ENCODE data around the gene TECTA. TPM values are rescaled to one million over a fixed set of nuclear protein-coding genes. Genes with fewer than 3 reads are reported as not detected.

The TECTA gene
- total RNA-seq, 1 experiment from 2014 or later: 0.37 TPM

DNA sequence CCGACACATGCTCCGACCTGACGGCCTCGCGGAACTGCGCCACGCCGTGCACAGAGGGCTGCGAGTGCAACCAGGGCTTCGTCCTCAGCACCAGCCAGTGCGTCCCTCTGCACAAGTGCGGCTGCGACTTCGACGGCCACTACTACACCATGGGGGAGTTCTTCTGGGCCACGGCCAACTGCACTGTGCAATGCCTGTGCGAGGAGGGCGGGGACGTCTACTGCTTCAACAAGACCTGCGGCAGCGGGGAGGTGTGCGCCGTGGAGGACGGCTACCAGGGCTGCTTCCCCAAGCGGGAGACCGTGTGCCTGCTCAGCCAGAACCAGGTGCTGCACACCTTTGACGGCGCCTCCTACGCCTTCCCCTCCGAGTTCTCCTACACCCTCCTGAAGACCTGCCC lies 26.8 kb downstream of the TECTA start:
- Mint-ChIP-seq H3K27me3 (ENCODE audit: low read depth) (no peaks in the 10 kb centered on the region), H3K4me1 (no peaks in the 10 kb centered on the region), H3K36me3 (peaks cover 9% of the 10 kb centered on the region), H3K9me3 (peaks cover 18% of the 10 kb centered on the region), H3K4me3 (no peak overlapping the region), H3K27ac (no peak overlapping the region)
- TF ChIP-seq CREB1 (CRISPR knock-in tag; IDR thresholded peaks at IDR 0.05): no peak
- TF ChIP-seq, protein P1, sequence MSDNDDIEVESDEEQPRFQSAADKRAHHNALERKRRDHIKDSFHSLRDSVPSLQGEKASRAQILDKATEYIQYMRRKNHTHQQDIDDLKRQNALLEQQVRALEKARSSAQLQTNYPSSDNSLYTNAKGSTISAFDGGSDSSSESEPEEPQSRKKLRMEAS (CRISPR knock-in tag; IDR thresholded peaks at IDR 0.05): peak; percentile 57; the same call in 1 of the 2 replicates
- CTCF ChIA-PET: interaction anchor here (1.3 to 2.1 kb wide), 2 partner anchors 25 to 67 kb away, joined by 3 to 6 read pairs; no protein-coding TSS in a partner anchor
- no peak for ATAC-seq
- POLR2A ChIA-PET: no interaction called here
- DNase-seq (ENCODE audit: low spot score): no peak

DNA sequence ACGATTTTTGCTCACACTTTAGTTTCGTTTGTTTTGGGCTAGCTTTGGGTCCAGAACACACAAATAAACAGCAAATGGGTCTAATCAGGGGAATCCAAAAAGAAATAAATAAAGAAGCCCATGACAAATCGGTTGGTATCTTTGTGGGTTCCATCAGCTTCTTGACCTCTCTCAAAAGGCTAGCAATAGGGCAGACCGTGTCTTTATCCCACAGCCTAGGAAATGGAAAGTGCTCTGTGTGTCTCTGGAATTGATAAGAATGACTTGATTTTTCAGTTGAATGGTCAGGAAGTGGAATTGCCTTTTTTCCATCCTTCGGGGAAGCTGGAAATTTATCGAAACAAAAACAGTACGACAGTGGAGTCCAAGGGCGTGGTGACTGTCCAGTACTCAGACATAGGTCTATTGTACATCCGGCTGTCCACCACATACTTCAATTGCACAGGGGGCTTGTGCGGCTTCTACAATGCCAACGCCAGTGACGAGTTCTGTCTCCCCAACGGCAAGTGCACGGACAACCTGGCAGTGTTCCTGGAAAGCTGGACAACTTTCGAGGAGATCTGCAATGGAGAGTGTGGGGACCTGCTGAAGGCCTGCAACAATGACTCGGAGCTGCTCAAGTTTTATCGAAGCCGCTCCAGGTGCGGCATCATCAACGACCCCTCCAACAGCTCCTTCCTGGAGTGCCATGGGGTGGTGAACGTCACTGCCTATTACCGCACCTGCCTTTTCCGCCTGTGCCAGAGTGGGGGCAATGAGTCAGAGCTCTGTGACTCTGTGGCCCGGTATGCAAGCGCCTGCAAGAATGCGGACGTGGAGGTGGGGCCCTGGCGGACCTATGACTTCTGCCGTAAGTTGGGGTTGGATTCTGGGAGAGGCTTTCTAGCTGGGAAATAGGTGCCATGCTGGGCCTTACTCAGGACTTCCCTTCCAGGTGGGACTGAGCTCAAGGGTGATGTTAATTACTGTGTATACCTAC lies 28.6 kb downstream of the TECTA start:
- H3K27ac Mint-ChIP-seq: no peak overlapping the region
- ChIA-PET CTCF (interaction anchor here (0.6 to 2.1 kb wide), 3 partner anchors 10 to 471 kb away, joined by 3 to 6 read pairs (median 5); no protein-coding TSS in a partner anchor), POLR2A (no interaction called here)
- DNase-seq (ENCODE audit: low spot score) (no peak), ATAC-seq (no peak)
- no peaks in the 10 kb centered on the region for H3K27me3 Mint-ChIP-seq (ENCODE audit: low read depth)
- H3K4me3 Mint-ChIP-seq: no peak overlapping the region
- TF ChIP-seq ZBTB21 (CRISPR knock-in tag; IDR thresholded peaks at IDR 0.05; ENCODE audit: borderline replicate concordance): no peak
- TF ChIP-seq, protein P2, sequence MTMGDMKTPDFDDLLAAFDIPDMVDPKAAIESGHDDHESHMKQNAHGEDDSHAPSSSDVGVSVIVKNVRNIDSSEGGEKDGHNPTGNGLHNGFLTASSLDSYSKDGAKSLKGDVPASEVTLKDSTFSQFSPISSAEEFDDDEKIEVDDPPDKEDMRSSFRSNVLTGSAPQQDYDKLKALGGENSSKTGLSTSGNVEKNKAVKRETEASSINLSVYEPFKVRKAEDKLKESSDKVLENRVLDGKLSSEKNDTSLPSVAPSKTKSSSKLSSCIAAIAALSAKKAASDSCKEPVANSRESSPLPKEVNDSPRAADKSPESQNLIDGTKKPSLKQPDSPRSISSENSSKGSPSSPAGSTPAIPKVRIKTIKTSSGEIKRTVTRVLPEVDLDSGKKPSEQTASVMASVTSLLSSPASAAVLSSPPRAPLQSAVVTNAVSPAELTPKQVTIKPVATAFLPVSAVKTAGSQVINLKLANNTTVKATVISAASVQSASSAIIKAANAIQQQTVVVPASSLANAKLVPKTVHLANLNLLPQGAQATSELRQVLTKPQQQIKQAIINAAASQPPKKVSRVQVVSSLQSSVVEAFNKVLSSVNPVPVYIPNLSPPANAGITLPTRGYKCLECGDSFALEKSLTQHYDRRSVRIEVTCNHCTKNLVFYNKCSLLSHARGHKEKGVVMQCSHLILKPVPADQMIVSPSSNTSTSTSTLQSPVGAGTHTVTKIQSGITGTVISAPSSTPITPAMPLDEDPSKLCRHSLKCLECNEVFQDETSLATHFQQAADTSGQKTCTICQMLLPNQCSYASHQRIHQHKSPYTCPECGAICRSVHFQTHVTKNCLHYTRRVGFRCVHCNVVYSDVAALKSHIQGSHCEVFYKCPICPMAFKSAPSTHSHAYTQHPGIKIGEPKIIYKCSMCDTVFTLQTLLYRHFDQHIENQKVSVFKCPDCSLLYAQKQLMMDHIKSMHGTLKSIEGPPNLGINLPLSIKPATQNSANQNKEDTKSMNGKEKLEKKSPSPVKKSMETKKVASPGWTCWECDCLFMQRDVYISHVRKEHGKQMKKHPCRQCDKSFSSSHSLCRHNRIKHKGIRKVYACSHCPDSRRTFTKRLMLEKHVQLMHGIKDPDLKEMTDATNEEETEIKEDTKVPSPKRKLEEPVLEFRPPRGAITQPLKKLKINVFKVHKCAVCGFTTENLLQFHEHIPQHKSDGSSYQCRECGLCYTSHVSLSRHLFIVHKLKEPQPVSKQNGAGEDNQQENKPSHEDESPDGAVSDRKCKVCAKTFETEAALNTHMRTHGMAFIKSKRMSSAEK (CRISPR knock-in tag; IDR thresholded peaks at IDR 0.05; ENCODE audit: borderline replicate concordance): no peak
- no peak for TF ChIP-seq NFE2L1 (CRISPR knock-in tag; IDR thresholded peaks at IDR 0.05)
- TF ChIP-seq, protein P3, sequence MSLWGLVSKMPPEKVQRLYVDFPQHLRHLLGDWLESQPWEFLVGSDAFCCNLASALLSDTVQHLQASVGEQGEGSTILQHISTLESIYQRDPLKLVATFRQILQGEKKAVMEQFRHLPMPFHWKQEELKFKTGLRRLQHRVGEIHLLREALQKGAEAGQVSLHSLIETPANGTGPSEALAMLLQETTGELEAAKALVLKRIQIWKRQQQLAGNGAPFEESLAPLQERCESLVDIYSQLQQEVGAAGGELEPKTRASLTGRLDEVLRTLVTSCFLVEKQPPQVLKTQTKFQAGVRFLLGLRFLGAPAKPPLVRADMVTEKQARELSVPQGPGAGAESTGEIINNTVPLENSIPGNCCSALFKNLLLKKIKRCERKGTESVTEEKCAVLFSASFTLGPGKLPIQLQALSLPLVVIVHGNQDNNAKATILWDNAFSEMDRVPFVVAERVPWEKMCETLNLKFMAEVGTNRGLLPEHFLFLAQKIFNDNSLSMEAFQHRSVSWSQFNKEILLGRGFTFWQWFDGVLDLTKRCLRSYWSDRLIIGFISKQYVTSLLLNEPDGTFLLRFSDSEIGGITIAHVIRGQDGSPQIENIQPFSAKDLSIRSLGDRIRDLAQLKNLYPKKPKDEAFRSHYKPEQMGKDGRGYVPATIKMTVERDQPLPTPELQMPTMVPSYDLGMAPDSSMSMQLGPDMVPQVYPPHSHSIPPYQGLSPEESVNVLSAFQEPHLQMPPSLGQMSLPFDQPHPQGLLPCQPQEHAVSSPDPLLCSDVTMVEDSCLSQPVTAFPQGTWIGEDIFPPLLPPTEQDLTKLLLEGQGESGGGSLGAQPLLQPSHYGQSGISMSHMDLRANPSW (CRISPR knock-in tag; conservative IDR thresholded peaks at IDR 0.05; ENCODE audit: low read depth): no peak
- no peak for TF ChIP-seq ETV6 (CRISPR knock-in tag; IDR thresholded peaks at IDR 0.05)
- H3K4me1 Mint-ChIP-seq: no peaks in the 10 kb centered on the region
- H3K36me3 Mint-ChIP-seq: no peaks in the 10 kb centered on the region
- H3K9me3 Mint-ChIP-seq: no peaks in the 10 kb centered on the region

DNA sequence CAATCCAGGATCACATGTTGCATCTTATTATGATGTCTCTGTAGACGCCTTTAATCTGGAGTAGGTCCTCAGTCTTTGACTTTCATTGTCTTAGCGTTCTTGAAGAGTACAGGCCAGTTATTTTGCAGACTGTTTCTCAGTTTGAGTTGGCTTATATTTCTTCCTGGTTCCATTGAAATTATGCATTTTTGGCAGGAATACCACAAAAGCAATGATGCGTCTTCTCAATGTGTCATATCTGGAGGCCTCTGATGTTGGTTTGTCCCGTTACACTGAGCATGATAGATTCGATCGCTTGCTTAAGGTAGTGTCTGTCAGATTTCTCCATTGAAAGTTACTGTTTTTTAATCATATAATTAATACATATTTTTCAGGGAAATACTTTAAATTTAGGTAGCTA lies 30.6 kb downstream of the TECTA start:
- ATAC-seq: no peak
- H3K27ac Mint-ChIP-seq: no peak overlapping the region
- H3K36me3 Mint-ChIP-seq: no peaks in the 10 kb centered on the region
- DNase-seq (ENCODE audit: low spot score): no peak
- ChIA-PET POLR2A (no interaction called here), CTCF (no interaction called here)
- no peaks in the 10 kb centered on the region for H3K9me3 Mint-ChIP-seq
- no peaks in the 10 kb centered on the region for H3K4me1 Mint-ChIP-seq
- H3K4me3 Mint-ChIP-seq: no peak overlapping the region
- no peaks in the 10 kb centered on the region for H3K27me3 Mint-ChIP-seq (ENCODE audit: low read depth)
- TF ChIP-seq, protein P4, sequence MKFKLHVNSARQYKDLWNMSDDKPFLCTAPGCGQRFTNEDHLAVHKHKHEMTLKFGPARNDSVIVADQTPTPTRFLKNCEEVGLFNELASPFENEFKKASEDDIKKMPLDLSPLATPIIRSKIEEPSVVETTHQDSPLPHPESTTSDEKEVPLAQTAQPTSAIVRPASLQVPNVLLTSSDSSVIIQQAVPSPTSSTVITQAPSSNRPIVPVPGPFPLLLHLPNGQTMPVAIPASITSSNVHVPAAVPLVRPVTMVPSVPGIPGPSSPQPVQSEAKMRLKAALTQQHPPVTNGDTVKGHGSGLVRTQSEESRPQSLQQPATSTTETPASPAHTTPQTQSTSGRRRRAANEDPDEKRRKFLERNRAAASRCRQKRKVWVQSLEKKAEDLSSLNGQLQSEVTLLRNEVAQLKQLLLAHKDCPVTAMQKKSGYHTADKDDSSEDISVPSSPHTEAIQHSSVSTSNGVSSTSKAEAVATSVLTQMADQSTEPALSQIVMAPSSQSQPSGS (CRISPR knock-in tag; IDR thresholded peaks at IDR 0.05; ENCODE audit: borderline replicate concordance, low read depth): no peak
- TF ChIP-seq IRF2 (CRISPR knock-in tag; IDR thresholded peaks at IDR 0.05; ENCODE audit: borderline replicate concordance, low read depth) (no peak), TCF7 (CRISPR knock-in tag; IDR thresholded peaks at IDR 0.05; ENCODE audit: low read depth) (no peak), ZNF423 (CRISPR knock-in tag; IDR thresholded peaks at IDR 0.05) (no peak)
- TF ChIP-seq, protein P5, sequence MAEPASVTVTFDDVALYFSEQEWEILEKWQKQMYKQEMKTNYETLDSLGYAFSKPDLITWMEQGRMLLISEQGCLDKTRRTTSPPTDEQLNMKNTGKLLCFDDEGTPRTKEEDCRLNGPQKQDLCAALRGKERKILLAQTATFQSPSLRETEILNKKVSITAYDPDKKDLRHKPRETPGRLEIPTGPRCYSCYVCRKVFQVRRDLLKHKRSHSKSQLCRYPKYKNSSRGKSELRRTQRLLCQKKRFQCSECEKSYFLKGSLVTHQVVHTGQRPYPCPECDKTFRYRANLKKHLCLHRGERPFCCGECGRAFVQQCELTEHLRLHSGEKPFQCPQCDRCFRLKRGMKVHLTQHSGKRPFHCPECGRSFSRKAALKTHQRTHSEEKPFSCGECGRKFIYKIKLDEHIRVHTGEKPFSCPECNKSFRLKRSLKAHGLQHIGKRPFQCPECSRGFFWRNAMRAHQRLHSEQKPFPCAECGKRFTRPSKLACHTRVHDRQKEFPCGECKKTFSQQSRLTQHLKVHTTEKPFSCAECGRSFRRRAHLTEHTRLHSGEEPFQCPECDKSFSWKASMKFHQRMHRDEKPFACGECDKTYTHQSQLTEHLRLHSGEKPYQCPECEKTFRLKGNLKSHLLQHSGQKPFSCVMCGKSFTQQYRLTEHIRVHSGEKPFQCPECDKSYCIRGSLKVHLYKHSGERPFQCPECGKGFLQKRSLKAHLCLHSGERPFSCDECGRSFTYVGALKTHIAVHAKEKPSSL (CRISPR knock-in tag; conservative IDR thresholded peaks at IDR 0.05): no peak
- TF ChIP-seq, protein P6, sequence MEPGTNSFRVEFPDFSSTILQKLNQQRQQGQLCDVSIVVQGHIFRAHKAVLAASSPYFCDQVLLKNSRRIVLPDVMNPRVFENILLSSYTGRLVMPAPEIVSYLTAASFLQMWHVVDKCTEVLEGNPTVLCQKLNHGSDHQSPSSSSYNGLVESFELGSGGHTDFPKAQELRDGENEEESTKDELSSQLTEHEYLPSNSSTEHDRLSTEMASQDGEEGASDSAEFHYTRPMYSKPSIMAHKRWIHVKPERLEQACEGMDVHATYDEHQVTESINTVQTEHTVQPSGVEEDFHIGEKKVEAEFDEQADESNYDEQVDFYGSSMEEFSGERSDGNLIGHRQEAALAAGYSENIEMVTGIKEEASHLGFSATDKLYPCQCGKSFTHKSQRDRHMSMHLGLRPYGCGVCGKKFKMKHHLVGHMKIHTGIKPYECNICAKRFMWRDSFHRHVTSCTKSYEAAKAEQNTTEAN (CRISPR knock-in tag; IDR thresholded peaks at IDR 0.05): no peak
- TF ChIP-seq, protein P7, sequence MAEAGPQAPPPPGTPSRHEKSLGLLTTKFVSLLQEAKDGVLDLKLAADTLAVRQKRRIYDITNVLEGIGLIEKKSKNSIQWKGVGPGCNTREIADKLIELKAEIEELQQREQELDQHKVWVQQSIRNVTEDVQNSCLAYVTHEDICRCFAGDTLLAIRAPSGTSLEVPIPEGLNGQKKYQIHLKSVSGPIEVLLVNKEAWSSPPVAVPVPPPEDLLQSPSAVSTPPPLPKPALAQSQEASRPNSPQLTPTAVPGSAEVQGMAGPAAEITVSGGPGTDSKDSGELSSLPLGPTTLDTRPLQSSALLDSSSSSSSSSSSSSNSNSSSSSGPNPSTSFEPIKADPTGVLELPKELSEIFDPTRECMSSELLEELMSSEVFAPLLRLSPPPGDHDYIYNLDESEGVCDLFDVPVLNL (CRISPR knock-in tag; IDR thresholded peaks at IDR 0.05; ENCODE audit: borderline replicate concordance, low read depth): no peak

Data from WTC11 (cell line).